NCI-H748 treated with DMSO at 0.1 percent for 48 hours (cell line): ENCODE results near the gene TOMM70.

Source experiments
- DNase-seq: peaks from one replicate; lab custom pipeline; 2025; lab: John Stamatoyannopoulos, UW

Gene TOMM70

DNA sequence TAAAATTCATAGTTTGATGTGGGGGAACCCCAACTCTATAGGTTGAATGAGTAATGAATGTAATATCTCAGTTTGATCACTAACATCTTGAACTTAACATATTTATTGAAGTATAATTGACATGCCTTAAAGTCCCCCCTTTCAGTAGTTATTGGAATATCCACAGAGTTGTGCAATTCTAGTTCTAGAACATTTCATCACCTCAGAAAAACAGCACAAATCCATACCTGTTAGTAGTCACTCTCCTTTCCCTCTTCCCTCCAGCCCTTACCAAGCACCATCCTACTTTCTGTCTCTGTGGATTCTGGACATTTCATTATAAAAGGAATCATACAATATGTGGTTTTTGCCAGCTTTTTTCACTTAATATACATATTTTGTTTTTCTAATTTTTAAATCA, 75.1 kb downstream of the TOMM70 start:
- no peak for DNase-seq

DNA sequence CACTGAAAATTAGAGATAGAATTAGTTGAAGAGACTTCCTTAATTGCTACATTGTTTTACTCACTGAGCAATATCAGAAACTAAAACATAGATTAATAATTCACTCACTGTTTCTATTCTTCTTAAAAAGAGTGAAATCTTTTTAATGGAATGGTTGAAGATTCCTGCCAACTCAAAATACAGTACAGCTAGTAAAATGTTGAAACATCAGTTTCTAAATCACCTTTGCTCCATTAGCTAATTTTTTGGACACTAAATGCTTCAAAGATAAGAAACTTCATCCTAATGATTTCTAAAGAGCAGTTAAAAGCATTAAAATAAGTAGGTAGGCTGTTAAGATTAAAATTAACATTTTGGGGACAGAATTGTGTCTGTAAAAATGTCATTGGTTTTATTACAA, 76.8 kb downstream of the TOMM70 start:
- no peak for DNase-seq

DNA sequence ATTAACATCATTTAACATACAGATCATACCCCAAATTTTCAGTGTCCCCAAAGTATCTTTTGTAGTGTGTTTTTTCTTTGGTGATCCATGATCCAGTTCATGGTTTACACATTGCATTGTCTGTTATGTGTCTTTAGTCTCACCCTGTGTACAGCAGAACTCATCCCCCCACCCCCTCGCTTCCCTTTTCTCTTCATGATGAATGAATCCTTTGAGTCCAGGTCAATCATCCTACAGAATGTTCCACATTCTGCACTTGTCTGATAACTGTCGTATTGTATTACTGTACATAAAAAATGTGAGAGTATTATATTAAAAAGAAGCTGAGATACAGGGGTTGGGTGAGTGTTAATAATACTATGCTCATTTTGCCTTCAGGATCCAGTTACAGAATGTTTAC, 80.9 kb downstream of the TOMM70 start:
- no peak for DNase-seq

DNA sequence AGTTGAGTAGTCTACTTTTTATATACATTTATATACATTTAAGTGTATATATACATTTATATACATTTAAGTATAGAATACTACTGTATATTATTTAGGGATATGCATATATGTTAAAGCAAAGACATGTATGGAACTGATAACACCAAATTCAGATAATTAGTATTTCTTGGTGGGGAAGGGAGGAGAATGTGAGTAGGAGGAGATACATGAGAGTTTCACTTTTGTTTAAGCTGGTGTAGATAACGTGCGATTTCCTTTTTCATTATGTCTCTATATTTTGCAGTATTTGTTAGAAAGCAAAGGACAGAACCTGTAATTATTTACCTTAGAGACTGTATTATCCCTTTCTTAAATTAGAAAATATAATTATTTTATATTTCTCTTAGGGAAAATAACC, 83.0 kb downstream of the TOMM70 start:
- DNase-seq = no peak

DNA sequence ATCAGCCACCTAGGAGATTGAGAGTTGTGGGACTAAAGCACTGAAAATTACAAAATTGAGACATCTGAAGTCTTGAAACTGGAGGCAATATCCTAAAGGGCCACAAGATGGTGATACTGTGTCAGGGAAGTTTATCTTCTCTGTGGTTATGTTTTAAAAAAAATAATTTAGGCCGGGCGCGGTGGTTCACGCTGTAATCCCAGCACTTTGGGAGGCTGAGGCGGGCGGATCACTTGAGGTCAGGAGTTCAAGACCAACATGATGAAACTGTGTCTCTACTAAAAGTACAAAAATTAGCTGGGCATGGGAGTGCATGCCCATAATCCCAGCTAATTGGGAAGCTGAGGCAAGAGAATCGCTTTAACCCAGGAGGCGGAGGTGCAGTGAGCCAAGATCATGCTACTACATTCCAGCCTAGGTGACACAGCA, 84.2 kb downstream of the TOMM70 start:
- peak; percentile 5 for DNase-seq
